NB4 (cell line): ENCODE data around the gene ACAA2.

ENCODE experiments used
- CTCF ChIP-seq: IDR thresholded peaks from one replicate; pipeline ENCODE4 v1.5.1; 2012; ENCODE audit warnings: low read depth, low read length
- POLR2A ChIP-seq: IDR thresholded peaks from 2 replicates; pipeline ENCODE4 v1.6.1; 2011; ENCODE audit warnings: mild to moderate bottlenecking; ENCODE audit not compliant: insufficient read length; ENCODE audit errors: extremely low read depth

GRCh38 chr18:49842656-49843055, 29.3 kb upstream of the ACAA2 start:
- TF ChIP-seq CTCF (no peak), POLR2A (no peak)
